Natural killer cell (primary cell): ENCODE results near the gene ZNF669. TPM values are rescaled to one million over a fixed set of nuclear protein-coding genes. Genes with fewer than 3 reads are reported as not detected.

ENCODE experiments used
- ATAC-seq, 3 donors: fragments of 150-1000 bp in 2 of 3; fragments of 200-7000 bp in 1 of 3; cut with Tn5 transposase; 1 replicate in 1 of 3; 2 replicates in 2 of 3; pipeline ENCODE4 v1.10.0; 2021; ENCODE audit warnings: mild to moderate bottlenecking in 2 of 3, moderate library complexity in 2 of 3
- DNase-seq, 2 donors: peaks; one replicate each; pipeline versions ENCODE4 v3.0.0 to v3.0.0-alpha.2; 2013 to 2021; ENCODE audit warnings: mixed read lengths in 1 of 2
- H3K27ac ChIP-seq: one replicate; pipeline ENCODE4 v1.5.1; 2013; ENCODE audit warnings: mild to moderate bottlenecking, low read length
- H3K27me3 ChIP-seq: one replicate; pipeline ENCODE4 v1.6.1; 2013; ENCODE audit warnings: low read length; ENCODE audit not compliant: control insufficient read depth, insufficient read depth
- H3K36me3 ChIP-seq: one replicate; pipeline ENCODE4 v1.6.1; 2013; ENCODE audit warnings: low read length; ENCODE audit not compliant: control insufficient read depth, insufficient read depth
- H3K4me1 ChIP-seq: one replicate; pipeline ENCODE4 v1.6.1; 2013; ENCODE audit warnings: low read length; ENCODE audit not compliant: control insufficient read depth, insufficient read depth
- H3K4me3 ChIP-seq: one replicate; pipeline ENCODE4 v1.5.1; 2013; ENCODE audit warnings: low read length
- H3K9me3 ChIP-seq: one replicate; pipeline ENCODE4 v1.6.1; 2013; ENCODE audit warnings: low read length; ENCODE audit not compliant: control insufficient read depth, insufficient read depth
- H3K27ac Mint-ChIP-seq, 2 donors: one replicate each; pipeline ENCODE4 v1.8.0; 2022; ENCODE audit warnings: mild to moderate bottlenecking in 2 of 2, mixed read lengths in 2 of 2, moderate library complexity in 1 of 2
- H3K27me3 Mint-ChIP-seq, 2 donors: one replicate each; pipeline ENCODE4 v1.8.0; 2022; ENCODE audit warnings: low read depth in 2 of 2, mixed read lengths in 2 of 2
- H3K36me3 Mint-ChIP-seq: one replicate; pipeline ENCODE4 v1.8.0; 2022; ENCODE audit warnings: mixed read lengths
- H3K4me1 Mint-ChIP-seq, 2 donors: one replicate each; pipeline ENCODE4 v1.8.0; 2022; ENCODE audit warnings: mixed read lengths in 2 of 2
- H3K4me3 Mint-ChIP-seq: one replicate; pipeline ENCODE4 v1.8.0; 2022; ENCODE audit warnings: mild to moderate bottlenecking, moderate library complexity, mixed read lengths
- H3K9me3 Mint-ChIP-seq, 2 donors: one replicate each; pipeline ENCODE4 v1.8.0; 2022; ENCODE audit warnings: mixed read lengths in 2 of 2
- CTCF ChIP-seq: fragments of 200-600 bp; IDR thresholded peaks from one replicate; pipeline ENCODE4 v1.8.0; 2022; ENCODE audit warnings: antibody characterized with exemption
- WGBS: methylation state at CpG from one replicate; pipeline ENCODE4 v1.1.7; 2013; ENCODE audit warnings: missing lambda C conversion rate; ENCODE audit not compliant: insufficient coverage; 5-methylcytosine and 5-hydroxymethylcytosine counted together
- intact Hi-C: fragments of 100-400 bp; cut with micrococcal nuclease; formaldehyde crosslinking; loops from one replicate; pipeline ENCODE4 v1.14.2; 2022
- total RNA-seq, 4 donors: library from RNA; stranded (reverse); fragments of 120-200 nt in 1 of 4; gene quantifications; one replicate each; pipeline versions ENCODE4 v1.2.3 to v1.2.4, GENCODE V29; 2013 to 2022

ZNF669 gene
- total RNA-seq, 3 donors from 2014 or later (not counting 1 experiment from before 2014, with no cell fraction given), result 16.2 to 18.3 (median 17.0) TPM

- no peak for TF ChIP-seq CTCF
- WGBS, result 16% methylated on average over 2 of the region's 2 CpGs
- peaks cover 4% of the 10 kb centered on the region for H3K4me1 ChIP-seq
- DNase-seq (no peak), ATAC-seq (no peak)
- no peaks in the 10 kb centered on the region for H3K36me3 ChIP-seq
- H3K27ac Mint-ChIP-seq, result no peak overlapping the region
- no peak overlapping the region for H3K27ac ChIP-seq
- H3K36me3 Mint-ChIP-seq, result peaks cover 33% of the 10 kb centered on the region
- H3K27me3 Mint-ChIP-seq, result no peaks in the 10 kb centered on the region
- intact Hi-C loops, result no loop called here
- H3K4me1 Mint-ChIP-seq, result peaks cover 9 to 14% of the 10 kb centered on the region in 2 donors
- H3K4me3 Mint-ChIP-seq, result no peak overlapping the region
- H3K27me3 ChIP-seq, result no peaks in the 10 kb centered on the region
- H3K9me3 Mint-ChIP-seq, result peaks cover 7 to 27% of the 10 kb centered on the region in 2 donors
- H3K4me3 ChIP-seq, result no peak overlapping the region
- H3K9me3 ChIP-seq, result peaks cover 31% of the 10 kb centered on the region
Measured at GRCh38 chr1:247054992-247055415, 49.2 kb downstream of the ZNF669 start.

Other genes starting within 250 kb of the ZNF669 start
- gene AHCTF1, start 172.4 kb downstream of the ZNF669 start, total RNA-seq, result 10 to 100 TPM; 46.5 to 50.2 (median 47.4) TPM
- under 1 TPM in 2 of 3 donors, not detected in 1; 0.10 to 0.57 TPM for gene ZNF695, start 96.3 kb downstream of the ZNF669 start, total RNA-seq
- under 1 TPM; 0.35 to 0.95 (median 0.45) TPM for gene ZNF670, start 25.5 kb downstream of the ZNF669 start, total RNA-seq
- gene ZNF124, start 67.7 kb upstream of the ZNF669 start, total RNA-seq, result 10 to 100 TPM; 22.0 to 50.6 (median 31.2) TPM
- gene VN1R5, start 151.7 kb upstream of the ZNF669 start, total RNA-seq, result not detected
- 10 to 100 TPM; 25.6 to 33.0 (median 27.9) TPM for gene ZNF496, start 227.5 kb upstream of the ZNF669 start, total RNA-seq